Measurements from ENCODE around the gene METRNL.
A peak's percentile ranks its signal among the peaks of the same experiment; 100 is the strongest.
"Not testable (repeated sequence)": the region's sequence is repeated elsewhere in the genome, so short reads cannot be mapped to it uniquely, and the experiment has no call there.

The METRNL gene

DNA sequence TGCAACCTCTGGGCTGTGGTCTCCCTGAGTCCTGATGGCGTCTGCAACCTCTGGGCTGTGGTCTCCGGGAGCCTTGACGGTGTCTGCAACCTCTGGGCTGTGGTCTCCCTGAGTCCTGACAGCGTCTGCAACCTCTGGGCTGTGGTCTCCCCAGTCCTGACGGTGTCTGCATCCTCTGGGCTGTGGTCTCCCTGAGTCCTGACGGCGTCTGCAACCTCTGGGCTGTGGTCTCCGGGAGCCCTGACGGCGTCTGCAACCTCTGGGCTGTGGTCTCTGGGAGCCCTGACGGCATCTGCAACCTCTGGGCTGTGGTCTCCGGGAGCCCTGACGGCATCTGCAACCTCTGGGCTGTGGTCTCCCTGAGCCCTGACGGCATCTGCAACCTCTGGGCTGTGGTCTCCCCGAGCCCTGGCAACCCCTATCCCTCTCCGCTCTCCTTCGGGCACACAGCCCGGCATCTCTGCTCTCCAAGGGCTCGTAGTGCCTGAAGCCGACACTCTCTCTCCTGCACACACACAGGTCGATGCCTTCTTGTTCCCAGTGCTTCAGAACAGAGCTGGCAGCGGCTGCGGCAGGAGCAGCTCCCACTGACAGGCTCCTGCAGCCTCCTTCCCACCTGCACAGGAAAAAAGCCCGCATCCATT is 45.6 kb downstream of the METRNL start:
- DNase-seq (ENCODE audit: low spot score): no peak

DNA sequence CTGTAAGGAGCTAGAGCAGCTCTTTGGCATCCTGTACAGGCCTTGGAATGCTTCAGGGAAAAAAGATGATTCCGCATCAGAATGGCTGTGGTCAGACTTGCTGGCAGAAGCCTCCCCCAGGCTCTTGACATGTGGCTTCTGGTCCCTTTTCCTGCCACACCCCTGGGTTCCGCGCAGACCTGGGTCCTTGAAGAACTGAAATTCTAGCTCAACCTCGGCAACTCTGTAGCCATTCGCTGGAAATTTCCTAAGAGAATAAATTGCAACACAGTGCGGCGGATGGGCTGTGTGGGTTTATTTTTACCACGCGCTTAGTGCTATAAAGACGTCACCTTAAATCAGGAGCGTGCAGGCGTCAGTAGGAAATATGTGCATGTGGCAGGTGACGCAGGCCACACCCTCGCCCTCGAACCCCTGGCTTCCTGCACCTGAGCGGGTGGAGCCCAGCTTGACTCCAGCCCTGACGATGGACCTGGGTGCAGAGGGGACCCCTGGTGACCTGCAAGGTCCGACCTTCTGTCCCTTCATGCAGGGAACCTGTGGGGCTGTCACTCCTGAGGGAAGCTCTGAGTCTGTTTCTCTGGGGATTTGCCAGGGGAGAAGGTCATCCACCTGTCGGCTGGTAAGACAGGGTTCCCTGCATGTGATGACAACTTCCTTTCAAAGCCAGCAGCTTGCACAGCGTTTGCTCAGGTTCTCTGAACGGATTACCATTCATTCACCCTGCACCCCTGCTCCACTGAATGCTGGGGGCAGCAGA is 46.3 kb downstream of the METRNL start:
- DNase-seq (ENCODE audit: low spot score): peak; percentile 10

DNA sequence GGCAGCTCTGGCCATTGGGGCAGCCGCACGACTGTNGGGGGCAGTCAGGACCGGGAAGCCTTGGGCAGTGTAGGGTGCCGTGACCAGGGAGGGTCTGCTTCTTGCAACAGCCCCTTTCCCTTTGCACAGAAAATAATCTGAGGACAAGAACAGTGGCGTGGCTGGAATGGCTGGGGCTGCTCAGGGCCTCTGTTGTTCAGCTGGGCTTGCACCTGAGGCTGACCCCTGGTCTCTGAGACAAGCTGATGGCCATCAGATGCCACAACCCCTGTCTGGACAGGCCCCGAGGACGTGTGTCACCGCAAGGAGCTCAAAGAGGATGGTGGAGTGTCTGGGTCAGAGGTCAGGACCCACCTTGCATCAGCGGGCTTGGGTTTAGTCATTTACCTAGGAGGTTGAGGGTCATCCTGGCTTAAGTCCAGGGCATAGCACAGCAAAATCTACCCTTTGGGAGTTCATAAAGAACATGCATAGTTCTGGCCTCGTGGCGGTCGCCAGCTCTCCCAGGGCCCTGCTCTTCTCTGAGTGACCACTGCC is 46.9 kb downstream of the METRNL start:
- no peak for DNase-seq (ENCODE audit: low spot score)

DNA sequence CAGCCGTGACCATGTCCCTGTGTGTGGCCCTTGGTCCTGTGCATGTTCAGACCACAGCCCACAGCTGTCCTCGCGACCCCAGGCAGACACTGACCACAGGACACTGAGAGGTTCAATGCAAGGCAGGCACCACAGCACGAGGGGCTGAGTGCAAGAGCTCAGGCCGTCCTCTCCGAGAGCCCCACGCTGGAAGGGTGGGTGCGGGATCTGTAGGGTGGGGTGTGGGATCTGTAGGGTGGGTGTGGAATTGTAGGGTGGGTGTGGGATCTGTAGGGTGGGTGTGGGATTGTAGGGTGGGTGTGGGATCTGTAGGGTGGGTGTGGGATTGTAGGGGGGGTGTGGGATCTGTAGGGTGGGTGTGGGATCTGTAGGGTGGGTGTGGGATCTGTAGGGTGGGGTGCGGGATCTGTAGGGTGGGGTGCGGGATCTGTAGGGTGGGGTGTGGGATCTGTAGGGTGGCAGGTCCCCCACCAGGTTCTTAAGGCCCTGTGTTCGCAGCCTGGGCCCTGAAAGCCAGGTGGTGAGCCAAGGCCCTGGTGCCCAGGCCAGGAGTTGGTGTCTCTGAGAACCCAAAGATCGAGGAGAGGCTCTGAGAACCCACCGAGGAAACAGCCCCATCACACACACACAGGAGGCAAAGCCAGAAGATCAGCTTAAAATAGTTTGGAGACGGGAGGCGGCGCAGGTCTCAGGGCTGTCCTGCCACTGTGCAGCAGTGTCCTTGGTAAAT is 48.2 kb downstream of the METRNL start:
- DNase-seq (ENCODE audit: low spot score): no peak

DNA sequence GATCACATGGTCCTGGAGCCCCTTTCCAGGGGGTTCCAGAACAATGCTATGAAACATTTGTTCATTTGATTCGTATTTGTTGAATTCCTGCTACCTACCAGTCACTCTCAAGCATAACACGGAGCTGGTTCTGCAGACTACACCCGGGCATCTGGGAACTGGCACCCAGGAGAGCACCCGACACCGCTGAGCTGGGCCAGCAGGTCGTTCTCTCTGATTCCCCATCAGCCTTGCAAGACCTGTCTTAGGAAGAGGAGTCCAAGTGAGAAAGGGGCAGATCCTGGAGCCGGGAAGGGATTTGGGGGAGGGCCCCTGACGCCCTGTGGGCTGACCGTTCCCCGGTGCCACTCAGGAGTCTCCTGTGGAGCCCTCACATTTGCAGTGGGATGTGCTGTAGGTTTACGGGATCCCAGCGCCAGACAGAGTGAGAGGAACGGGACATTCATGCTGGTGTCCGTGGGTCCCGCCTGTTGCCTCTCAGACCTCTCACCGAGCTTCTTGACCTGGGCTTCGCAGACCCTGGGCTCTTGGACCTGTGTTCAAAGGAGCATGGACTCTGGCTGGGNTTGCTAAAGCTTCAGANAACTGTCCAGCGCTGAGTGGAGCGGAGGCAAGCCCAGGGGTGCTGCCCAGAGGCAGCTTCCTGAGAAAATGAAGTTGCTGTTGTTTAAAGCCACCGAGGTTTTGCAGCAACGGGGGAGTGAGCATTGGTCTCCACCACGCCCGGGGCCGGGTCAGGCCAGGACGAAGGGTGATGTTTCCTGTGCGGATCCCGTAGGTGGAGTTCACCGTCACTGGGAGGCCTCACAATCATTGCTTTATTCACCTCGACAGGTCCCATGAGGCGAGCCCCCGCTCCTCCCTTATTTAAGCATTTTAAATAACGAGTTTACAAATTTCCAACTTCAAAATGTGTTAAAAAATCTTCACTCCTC is 49.2 kb downstream of the METRNL start:
- no peak for DNase-seq (ENCODE audit: low spot score)

DNA sequence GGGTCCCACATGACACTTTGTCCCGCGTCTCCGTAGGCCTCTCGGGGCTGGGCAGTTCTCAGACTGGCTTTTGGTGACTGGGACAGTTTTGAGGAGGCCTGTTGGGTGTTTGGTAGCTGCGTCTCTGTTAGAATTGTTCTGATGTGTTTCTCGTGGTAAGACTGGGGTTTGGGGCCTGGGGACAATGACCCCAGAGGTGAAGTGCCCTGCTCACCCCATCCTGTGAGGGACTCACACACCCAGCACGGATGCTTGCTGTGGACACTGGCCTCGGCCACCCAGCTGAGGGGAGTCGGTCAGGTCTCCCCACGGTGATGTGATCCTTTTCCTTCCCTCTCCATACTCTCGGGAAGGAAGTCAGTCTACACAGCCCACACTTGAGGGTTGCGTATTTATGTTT is 50.3 kb downstream of the METRNL start:
- no peak for DNase-seq (ENCODE audit: low spot score)

DNA sequence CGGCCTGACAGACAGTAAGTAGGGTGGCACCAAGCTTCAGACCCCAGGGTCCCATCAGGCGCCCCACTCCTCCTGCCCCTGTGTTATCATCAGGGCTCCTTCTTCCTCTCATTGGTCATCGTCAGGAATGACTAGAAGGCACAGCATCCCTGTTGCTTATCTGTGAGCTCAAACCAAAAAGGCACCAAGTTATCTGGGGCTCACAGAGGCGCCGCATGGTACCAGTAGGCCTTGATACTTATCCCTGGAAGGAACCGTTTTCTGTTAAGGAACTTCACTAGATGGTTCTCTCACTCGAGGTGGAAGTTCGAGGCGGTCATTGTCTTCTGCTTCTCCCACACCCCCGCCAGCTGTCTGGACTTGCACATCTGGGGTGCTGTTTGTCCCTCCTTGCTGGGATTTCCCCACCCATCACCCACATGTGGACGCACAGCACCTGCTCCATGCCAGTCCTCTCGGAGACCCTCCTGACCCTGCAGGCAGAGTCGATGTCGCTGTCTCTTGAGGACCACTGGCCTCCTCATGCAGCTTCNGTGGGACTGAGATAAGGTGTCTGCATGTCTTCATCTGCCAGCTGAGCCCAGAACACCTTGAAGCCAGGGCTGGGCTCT is 52.1 kb downstream of the METRNL start:
- DNase-seq (ENCODE audit: low spot score): no peak

DNA sequence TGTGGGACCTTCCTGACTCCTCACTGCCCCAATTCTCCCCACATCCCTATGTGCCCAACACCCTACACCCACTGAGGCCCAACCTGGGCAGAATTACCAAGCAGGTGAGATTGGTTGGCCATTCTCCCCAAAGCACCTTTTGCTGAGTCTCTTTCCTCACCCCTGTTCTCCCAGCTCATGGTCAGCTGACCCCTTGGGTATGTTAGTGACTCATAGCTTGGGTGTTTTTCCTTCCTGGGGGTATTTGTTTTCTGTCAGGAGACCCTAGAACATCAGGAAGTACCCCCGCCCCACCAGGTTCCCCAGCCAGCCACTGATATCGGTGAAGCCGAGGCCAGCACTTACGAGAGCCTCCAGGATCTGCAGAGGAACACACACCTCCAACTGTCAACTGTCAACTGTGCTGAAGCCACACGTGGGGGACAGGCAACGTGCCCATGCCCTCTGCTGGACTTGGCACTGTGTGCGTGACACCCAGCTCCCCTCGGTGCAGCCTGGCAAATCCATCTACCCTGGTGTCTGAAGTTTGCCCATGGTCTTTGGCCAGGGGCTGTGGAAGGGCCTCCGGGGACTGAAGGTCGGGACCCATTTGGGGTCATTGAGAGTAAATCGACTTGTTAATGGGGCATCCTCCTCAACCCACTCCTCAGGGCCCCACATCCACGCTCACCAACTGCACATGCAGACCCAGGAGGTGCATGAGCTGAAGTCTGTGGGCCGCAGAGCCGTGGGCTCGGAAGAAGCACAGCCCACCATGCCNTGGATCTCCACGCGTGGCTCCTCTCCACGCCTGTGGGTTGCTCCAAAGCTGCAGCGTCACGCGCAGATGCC is 53.1 kb downstream of the METRNL start:
- no peak for DNase-seq (ENCODE audit: low spot score)

DNA sequence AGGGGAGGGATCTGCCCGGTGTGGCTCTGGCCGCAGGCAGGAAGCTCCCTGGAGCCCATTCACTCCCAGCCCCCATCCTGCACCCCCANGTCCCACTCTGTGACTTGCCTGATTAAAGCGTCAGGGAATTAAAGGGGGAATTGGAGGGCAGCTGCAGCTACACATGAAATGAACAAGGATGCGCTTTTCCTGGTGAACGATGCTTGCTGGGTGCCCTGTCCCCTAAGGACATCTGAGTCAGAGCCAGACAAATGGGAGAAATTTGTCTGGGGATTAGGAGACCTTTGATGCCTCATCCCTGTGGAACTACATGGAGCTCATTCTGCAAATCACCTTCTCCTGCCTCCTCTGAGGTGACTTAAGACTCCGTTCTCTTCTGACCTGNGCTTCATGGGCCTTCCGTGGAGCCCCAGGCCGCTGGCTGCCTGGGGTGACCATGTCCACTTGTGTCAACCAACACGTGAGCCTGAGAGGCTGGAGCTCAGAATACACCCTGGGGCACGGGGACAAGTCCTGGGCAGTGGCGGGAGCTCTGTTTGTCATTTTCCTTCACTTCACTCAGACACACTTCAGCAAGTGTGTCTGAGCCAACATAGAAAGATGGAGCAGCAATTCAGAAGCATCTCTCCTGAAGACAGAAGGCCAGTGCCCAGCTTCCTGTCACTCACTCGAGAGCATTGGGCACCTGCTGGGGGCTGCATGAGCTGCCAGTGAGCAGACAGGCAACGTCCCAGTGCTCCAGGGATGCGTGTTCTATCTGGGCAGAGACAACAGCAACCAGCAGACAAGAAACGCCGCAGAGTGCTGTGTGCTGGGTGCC is 54.1 kb downstream of the METRNL start:
- DNase-seq (ENCODE audit: low spot score): no peak

DNA sequence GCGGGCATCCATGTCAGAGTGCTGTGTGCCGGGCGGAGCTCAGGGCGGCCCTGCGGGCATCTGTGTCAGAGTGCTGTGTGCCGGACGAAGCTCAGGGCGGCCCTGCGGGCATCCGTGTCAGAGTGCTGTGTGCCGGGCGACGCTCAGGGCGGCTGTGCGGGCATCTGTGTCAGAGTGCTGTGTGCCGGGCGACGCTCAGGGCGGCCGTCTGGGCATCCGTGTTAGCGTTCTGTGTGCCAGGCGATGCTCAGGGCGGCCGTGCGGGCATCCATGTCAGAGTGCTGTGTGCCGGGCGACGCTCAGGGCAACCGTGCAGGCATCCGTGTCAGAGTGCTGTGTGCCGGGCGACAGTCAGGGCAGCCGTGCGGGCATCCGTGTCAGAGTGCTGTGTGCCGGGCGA is 55.0 kb downstream of the METRNL start:
- DNase-seq (ENCODE audit: low spot score): not testable (repeated sequence)

DNA sequence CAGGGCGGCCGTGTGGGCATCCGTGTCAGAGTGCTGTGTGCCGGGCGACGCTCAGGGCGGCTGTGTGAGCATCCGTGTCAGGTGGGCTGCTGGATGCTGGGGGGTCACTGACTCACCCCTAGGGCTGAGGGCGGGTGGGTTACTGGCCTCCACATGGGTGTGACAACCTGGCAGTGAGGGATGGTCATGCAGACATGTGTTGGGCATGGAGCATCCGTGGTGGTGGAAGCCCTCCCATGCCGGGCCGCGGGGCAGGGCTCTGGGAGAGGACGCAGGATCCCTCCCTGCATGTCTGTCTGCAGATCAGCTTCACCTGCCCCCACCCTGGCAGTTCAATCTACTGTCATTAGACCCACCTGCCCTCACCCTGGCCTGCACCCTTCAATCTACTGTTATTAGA is 56.3 kb downstream of the METRNL start:
- DNase-seq (ENCODE audit: low spot score): no peak

DNA sequence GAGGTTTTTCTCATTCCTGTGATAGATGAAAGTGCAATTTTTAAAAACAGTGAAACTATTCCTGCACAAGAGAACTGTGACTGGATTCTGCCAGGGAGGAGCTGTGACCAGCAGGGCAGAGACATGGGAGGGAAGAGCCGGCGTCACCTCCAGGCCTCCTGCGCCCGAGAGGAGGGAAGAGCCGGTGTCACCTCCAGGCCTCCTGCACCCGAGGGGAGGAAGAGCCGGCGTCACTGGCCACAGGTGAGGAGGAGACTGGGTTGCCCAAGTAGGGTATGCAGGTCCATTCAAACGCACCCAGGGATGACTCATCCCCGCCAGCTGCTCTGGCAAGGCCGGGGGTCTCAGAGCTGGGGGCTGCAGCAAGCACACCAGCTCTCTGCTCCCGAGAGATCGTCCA is 56.7 kb downstream of the METRNL start:
- no peak for DNase-seq (ENCODE audit: low spot score)

DNA sequence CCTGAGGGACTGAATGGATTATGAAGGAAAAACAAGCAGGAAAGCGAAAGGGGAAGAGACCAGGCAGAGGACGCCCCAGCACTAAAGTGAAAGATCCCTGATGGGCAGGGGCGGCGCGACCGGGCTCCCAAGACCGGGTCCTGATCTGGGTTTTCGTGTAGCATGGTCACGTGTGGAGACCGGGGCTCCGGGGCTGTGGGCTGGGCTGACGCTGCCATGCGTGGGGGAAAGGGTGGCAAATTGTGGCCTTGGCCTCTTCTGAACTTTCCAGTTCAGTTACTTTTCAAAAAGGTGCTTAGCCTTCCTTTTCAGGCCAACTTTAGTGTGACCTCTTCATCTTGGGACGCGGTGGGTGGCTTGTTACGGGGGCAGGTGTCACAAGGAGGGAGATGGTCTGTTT is 57.5 kb downstream of the METRNL start:
- DNase-seq (ENCODE audit: low spot score): no peak

DNA sequence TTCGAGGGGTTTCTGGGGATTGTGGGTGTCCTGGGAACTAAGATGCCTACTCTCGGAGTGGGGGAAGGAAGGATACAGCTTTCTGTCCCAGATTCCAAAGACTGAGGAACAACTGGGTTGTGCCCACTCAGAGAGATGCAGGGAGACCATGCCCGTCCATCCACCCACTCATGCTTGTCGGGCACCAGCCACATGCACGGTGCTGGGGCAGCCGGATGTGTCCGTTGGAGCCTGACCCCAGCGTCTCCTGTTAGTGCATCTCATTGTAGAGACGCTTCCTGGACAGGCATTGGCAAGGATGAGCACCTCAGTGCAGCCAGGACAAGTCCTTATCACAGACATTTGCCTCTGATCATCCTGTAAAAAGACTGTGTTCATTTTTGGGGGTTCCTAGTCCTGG is 58.1 kb downstream of the METRNL start:
- no peak for DNase-seq (ENCODE audit: low spot score)

DNA sequence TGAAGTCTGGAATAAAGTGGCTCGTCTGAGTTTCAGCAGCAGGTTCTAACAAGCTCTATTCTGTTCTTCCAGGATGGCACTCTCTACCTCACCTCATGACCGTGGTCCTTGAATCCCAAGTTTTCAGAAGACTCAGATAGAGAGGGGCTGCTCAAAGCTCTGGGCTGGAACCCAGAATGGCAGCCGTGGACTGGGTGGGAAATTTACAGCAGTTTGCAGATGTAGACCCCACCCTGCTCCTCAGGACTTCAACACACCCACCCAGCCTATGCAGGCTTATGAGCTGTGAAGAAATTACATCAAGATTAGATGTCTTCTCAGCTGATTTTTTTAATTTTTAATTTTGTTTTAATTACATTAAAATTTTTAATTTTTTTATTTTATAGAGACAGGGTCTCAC is 59.4 kb downstream of the METRNL start:
- no peak for DNase-seq (ENCODE audit: low spot score)

DNA sequence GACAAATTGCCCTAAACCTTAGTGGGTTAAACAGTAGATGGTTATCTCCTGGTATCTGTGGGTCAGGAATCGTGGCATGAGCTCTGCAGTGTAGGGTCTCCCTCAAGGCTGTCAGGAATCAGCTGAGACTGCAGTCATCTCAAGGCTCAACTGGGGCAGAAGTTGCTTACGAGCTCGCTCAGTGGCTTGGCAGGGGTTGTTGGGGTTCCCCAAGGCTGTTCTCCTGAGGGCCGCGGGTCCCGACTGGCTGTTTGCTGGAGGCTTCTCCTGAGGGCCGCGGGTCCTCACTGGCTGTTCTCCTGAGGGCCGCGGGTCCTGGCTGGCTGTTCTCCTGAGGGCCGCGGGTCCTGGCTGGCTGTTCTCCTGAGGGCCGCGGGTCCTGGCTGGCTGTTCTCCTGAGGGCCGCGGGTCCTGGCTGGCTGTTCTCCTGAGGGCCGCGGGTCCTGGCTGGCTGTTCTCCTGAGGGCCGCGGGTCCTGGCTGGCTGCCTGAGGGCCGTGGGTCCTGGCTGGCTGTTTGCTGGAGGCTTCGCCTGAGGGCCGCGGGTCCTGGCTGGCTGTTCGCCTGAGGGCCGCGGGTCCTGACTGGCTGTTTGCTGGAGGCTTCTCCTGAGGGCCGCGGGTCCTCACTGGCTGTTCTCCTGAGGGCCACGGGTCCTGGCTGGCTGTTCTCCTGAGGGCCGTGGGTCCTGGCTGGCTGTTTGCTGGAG is 60.3 kb downstream of the METRNL start:
- DNase-seq (ENCODE audit: low spot score): not testable (repeated sequence)

DNA sequence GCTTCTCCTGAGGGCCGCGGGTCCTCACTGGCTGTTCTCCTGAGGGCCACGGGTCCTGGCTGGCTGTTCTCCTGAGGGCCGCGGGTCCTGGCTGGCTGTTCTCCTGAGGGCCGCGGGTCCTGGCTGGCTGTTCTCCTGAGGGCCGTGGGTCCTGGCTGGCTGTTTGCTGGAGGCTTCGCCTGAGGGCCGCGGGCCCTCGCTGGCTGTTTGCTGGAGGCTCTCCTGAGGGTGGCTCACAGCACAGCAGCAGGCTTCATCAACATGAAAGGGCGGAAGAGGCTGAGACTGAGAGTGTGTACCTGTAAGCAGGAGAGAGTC is 60.8 kb downstream of the METRNL start:
- DNase-seq (ENCODE audit: low spot score): not testable (repeated sequence)

DNA sequence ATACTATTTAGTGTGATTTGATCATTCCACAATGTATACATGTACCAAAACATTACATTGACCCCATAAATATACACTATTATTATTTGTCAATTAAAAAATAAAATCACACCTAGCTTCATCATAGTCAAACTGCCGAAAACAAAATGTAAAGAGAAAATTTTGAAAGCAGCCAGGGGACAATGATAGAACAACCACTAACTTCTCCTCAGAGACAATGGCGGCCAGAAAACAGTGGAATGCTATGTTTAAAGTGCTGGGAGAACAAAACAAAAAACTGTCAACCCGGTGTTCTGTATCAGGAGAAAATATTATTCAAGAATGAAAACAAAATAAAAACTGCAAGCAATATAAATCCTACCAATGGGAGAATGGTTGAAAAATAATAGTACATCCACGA is 63.2 kb downstream of the METRNL start:
- DNase-seq (ENCODE audit: low spot score): no peak

DNA sequence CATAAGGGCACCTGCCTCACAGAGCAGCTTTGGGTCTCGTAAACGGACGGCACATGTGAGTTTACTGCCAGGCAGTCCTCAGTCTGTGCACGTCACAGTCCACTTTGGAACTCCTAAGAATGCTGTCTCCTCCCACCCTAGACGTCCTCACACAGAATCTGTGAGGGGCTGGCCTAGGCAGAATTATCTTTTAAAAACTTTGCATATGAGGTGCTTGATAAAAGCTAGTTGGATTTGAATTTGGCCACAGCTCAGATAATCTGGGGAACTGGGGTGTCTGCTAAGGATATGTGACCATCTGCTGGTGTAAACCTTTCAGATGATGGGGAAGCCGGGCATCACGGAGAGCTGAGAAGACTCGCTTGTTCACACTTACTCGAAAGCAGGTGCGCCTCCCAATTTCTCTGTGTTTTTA is 64.4 kb downstream of the METRNL start:
- DNase-seq (ENCODE audit: low spot score): no peak
